Loucy (cell line): ENCODE measurements around the gene TEX55.

Experiments used
- H2AFZ ChIP-seq: fragments of 200-600 bp; sonication (generic); 2 replicates; pipeline ENCODE4 v1.6.0; 2016; ENCODE audit warnings: antibody characterized with exemption, mild to moderate bottlenecking, low read length, moderate library complexity
- H3F3A ChIP-seq: fragments of 200-600 bp; 2 replicates; pipeline ENCODE4 v1.6.0; 2016; ENCODE audit warnings: antibody characterized with exemption, low read depth, mild to moderate bottlenecking
- H3K27me3 ChIP-seq: fragments of 200-600 bp; sonication (generic); 2 replicates; pipeline ENCODE4 v1.6.1; 2014; ENCODE audit warnings: low read length, mild to moderate bottlenecking; ENCODE audit not compliant: insufficient read depth, poor library complexity, severe bottlenecking
- H3K36me3 ChIP-seq: fragments of 200-600 bp; sonication (generic); 2 replicates; pipeline ENCODE4 v1.6.1; 2016; ENCODE audit warnings: low read length; ENCODE audit not compliant: insufficient read depth
- H3K4me1 ChIP-seq: fragments of 200-600 bp; sonication (generic); 2 replicates; pipeline ENCODE4 v1.5.1; 2014; ENCODE audit warnings: low read length, mild to moderate bottlenecking; ENCODE audit not compliant: insufficient read depth, poor library complexity, severe bottlenecking
- H3K4me2 ChIP-seq: fragments of 200-600 bp; sonication (generic); 2 replicates; pipeline ENCODE4 v1.6.0; 2014; ENCODE audit warnings: antibody characterized with exemption, low read length, low read depth, mild to moderate bottlenecking; ENCODE audit not compliant: poor library complexity, severe bottlenecking
- H3K4me3 ChIP-seq: fragments of 200-600 bp; sonication (generic); 2 replicates; pipeline ENCODE4 v1.5.1; 2014; ENCODE audit warnings: low read length, mild to moderate bottlenecking, mixed read lengths; ENCODE audit not compliant: poor library complexity, severe bottlenecking
- H3K79me2 ChIP-seq: fragments of 200-600 bp; sonication (generic); 2 replicates; pipeline ENCODE4 v1.6.1; 2014; ENCODE audit warnings: low read length; ENCODE audit not compliant: insufficient read depth
- H3K9ac ChIP-seq: fragments of 200-600 bp; sonication (generic); 2 replicates; pipeline ENCODE4 v1.6.0; 2014; ENCODE audit warnings: mild to moderate bottlenecking, low read depth, low read length, moderate library complexity; ENCODE audit not compliant: poor library complexity, severe bottlenecking
- H3K9me2 ChIP-seq: fragments of 200-600 bp; sonication (generic); replicated peaks from 2 replicates; pipeline ENCODE4 v1.6.1; 2016; ENCODE audit warnings: low read depth, low read length, mixed read lengths
- H3K9me3 ChIP-seq: fragments of 200-600 bp; sonication (generic); 2 replicates; pipeline ENCODE4 v1.6.1; 2014; ENCODE audit warnings: mild to moderate bottlenecking, antibody characterized with exemption, low read length, low read depth; ENCODE audit not compliant: insufficient read depth
- H4K20me1 ChIP-seq: fragments of 200-600 bp; sonication (generic); 2 replicates; pipeline ENCODE4 v1.6.0; 2014; ENCODE audit warnings: antibody characterized with exemption, low read length, mild to moderate bottlenecking; ENCODE audit not compliant: insufficient read depth, poor library complexity, severe bottlenecking
- CTCF ChIP-seq: fragments of 200-600 bp; sonication (generic); conservative IDR thresholded peaks from 2 replicates; pipeline ENCODE4 v1.5.1; 2014; ENCODE audit warnings: mild to moderate bottlenecking, antibody characterized with exemption, low read length
- EZH2phosphoT487 ChIP-seq: fragments of 200-600 bp; IDR thresholded peaks from 2 replicates; pipeline ENCODE4 v1.6.1; 2018; ENCODE audit warnings: antibody characterized with exemption, mild to moderate bottlenecking, moderate library complexity, borderline replicate concordance

TEX55 gene

GRCh38 chr3:119194237-119195150 is 48.5 kb downstream of the TEX55 start:
- Histone ChIP-seq H3K27me3 (no peaks in the 10 kb centered on the region), H3K4me3 (no peak overlapping the region), H3K36me3 (no peaks in the 10 kb centered on the region), H3K9me2 (no peaks in the 10 kb centered on the region), H3K9ac (no peak overlapping the region), H3F3A (no peaks in the 10 kb centered on the region), H2AFZ (no peak overlapping the region), H3K9me3 (no peaks in the 10 kb centered on the region), H3K4me2 (no peak overlapping the region), H4K20me1 (no peaks in the 10 kb centered on the region), H3K79me2 (no peaks in the 10 kb centered on the region), H3K4me1 (no peaks in the 10 kb centered on the region)
- no peak for TF ChIP-seq EZH2phosphoT487
- TF ChIP-seq CTCF = no peak

- no peak overlapping the region for H3K4me2 ChIP-seq
- no peaks in the 10 kb centered on the region for H3K79me2 ChIP-seq
Observed at GRCh38 chr3:119195151-119195476, 49.1 kb downstream of the TEX55 start.

GRCh38 chr3:119195911-119196310 is 49.9 kb downstream of the TEX55 start:
- no peaks in the 10 kb centered on the region for H3K27me3 ChIP-seq
- TF ChIP-seq EZH2phosphoT487 = no peak
- H3K4me2 ChIP-seq = no peak overlapping the region

More at GRCh38 chr3:119195151-119195476, 49.1 kb downstream of the TEX55 start:
- no peak overlapping the region for H3K9ac ChIP-seq
- H3F3A ChIP-seq = no peaks in the 10 kb centered on the region
- no peaks in the 10 kb centered on the region for H3K9me3 ChIP-seq
- TF ChIP-seq EZH2phosphoT487 (no peak), CTCF (no peak)
- no peaks in the 10 kb centered on the region for H3K27me3 ChIP-seq
- no peak overlapping the region for H3K4me3 ChIP-seq
- H3K9me2 ChIP-seq = no peaks in the 10 kb centered on the region
- no peaks in the 10 kb centered on the region for H3K36me3 ChIP-seq
- no peaks in the 10 kb centered on the region for H3K4me1 ChIP-seq
- H4K20me1 ChIP-seq = no peaks in the 10 kb centered on the region
- no peak overlapping the region for H2AFZ ChIP-seq

More at GRCh38 chr3:119195911-119196310, 49.9 kb downstream of the TEX55 start:
- no peak overlapping the region for H3K9ac ChIP-seq
- H2AFZ ChIP-seq = no peak overlapping the region
- no peaks in the 10 kb centered on the region for H3K36me3 ChIP-seq
- H4K20me1 ChIP-seq = no peaks in the 10 kb centered on the region
- H3K9me2 ChIP-seq = no peaks in the 10 kb centered on the region
- H3K4me3 ChIP-seq = no peak overlapping the region
- no peaks in the 10 kb centered on the region for H3K9me3 ChIP-seq
- no peaks in the 10 kb centered on the region for H3F3A ChIP-seq
- H3K79me2 ChIP-seq = no peaks in the 10 kb centered on the region
- H3K4me1 ChIP-seq = no peaks in the 10 kb centered on the region
